ENCODE measurements around the gene RERE.
"Not testable (repeated sequence)": the region's sequence is repeated elsewhere in the genome, so short reads cannot be mapped to it uniquely, and the experiment has no call there.

The RERE gene

DNA sequence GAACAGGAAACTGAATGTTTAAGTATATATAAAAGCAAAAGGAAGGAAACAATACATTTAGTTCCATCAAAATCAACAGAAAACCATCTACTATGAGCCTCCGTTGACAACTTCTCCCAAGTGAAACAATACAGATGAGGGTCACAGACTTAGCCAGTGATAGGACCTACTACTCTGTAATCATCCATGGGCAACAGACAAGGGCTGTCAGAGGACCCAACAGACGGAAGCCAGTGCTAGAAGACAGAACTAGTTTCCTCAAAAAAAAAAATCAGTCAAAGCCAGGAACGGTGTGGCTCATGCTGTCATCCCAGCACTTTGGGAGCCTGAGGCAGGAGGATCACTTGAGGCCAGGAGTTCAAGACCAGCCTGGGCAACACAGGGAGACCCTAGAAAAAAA is 20.6 kb downstream of the RERE start:
- no peak for DNase-seq (ENCODE audit: low spot score)
- no peak for TF ChIP-seq CTCF (IDR thresholded peaks at IDR 0.05; ENCODE audit: extremely low read depth, missing control alignments)

GRCh38 chr1:8794605-8795004 is 22.8 kb downstream of the RERE start:
- TF ChIP-seq CTCF (IDR thresholded peaks at IDR 0.05; ENCODE audit: extremely low read depth, missing control alignments): no peak
- DNase-seq (ENCODE audit: low spot score): no peak

DNA sequence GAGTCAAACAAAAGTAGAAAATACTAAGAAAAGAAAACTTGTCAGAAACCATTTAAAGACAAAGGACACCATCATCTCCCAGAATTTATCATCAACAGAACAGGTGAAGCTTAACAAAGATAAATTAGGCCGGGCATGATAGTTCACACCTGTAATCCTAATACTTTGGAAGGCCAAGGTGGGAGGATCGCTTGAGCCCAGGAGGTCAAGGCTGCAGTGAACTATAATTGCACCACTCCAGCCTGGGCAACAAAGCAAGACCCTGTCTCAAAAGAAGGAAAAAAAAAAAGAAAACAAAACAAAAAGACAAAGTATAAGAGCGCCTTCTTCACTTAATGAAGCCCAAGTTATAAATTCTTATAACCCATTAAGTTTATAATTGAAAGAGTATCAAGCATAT is 25.6 kb downstream of the RERE start:
- no peak for TF ChIP-seq CTCF (IDR thresholded peaks at IDR 0.05; ENCODE audit: extremely low read depth, missing control alignments)
- DNase-seq (ENCODE audit: low spot score): no peak

DNA sequence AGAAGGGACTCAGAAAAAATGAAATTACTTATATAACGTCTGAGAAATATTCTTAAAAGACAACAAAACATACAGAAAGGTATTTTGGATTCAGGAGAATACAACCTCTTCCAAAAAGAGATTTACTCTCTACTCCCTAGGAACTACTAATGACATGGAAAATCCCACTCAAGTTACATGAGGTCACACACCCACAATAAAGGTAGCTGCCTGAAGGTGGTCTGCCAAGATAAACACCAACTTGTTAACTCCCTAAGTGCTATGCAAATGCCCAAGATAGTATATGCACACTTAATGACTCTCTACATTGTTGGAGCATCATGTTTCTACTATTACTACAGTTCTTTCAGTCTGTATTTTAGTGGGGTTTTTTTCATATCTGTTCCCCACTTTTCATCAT is 26.5 kb downstream of the RERE start:
- no peak for TF ChIP-seq CTCF (IDR thresholded peaks at IDR 0.05; ENCODE audit: extremely low read depth, missing control alignments)
- DNase-seq (ENCODE audit: low spot score): no peak

DNA sequence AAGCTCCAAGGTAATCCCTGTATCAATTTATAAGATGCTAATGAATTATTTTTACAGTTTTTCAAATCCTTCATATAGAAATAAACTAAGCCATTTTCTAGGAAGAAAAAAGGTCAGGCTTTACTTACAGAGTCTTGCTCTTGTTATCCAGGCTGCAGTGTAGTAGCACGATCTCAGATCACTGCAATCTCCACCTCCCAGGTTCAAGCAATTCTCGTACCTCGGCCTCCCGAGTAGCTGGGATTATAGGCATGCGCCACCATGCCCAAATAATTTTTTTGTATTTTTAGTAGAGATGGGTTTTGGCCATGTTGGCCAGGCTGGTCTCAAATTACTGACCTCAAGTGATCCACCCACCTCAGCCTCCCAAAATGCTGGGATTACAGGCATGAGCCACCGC is 27.0 kb downstream of the RERE start:
- TF ChIP-seq CTCF (IDR thresholded peaks at IDR 0.05; ENCODE audit: extremely low read depth, missing control alignments): no peak
- no peak for DNase-seq (ENCODE audit: low spot score)

DNA sequence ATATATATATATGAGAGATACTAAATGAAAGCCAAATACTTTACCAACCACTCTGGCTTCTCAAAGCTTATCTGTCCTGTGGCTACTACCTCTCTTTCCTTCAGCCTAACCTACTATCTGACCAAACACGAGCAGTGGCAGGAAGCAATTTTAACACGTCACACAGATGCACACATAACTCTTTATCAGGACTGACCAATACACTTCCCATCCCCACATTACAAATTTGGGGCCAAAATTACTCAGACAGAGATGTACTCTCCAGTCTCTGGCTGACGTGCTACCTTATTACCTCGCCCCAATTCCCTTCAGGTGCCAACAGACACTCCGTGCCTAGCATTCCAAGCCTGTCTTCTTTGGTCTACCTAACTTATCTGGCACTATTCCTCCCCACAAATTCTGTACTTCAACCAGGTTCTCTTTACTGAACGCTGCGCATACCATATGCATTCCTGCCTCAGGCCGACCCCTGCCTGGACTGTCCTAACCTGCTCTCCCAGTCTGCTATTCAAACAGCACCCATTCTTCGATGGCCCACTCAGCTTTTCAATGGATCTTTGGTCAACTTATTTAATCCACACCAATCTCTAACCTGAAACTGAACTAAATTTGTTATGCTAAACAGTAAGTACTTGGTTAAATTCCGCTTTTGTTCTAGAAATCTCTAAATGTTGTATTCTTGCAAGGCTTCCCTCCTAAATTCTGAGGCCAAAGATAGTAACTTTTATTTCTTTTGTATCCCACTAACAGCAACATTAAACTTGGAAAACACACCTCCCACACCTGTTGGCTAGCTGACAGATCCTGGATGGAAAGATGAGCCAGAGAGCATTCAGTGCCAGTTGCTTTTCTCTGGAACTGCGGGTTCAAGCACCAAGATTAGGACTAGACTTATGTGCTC is 27.9 kb downstream of the RERE start:
- no peak for DNase-seq (ENCODE audit: low spot score)
- TF ChIP-seq CTCF (IDR thresholded peaks at IDR 0.05; ENCODE audit: extremely low read depth, missing control alignments): no peak

- TF ChIP-seq CTCF (IDR thresholded peaks at IDR 0.05; ENCODE audit: extremely low read depth, missing control alignments): no peak
- DNase-seq (ENCODE audit: low spot score): no peak
These were observed 30.2 kb downstream of the RERE start for GRCh38 chr1:8787218-8787617.

DNA sequence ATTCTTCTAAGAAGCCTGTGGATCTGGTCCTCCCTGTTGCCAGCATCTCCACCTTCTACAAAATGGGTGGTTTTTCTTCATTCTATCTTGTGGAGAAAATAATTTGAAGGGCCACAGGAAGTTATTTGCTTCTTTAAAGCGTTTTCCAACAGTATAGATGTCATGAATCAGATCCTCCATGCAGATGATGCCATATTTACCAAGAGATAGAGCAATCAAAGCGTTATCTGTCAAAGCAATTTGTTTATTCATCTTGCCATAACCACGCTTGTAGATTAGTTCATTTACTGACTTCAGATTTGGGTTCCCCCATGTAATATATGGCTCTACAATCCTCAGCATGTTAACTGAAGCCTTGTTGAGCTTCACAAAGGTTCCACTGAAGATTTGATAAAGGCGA is 31.2 kb downstream of the RERE start:
- DNase-seq (ENCODE audit: low spot score): not testable (repeated sequence)
